ENCODE data around the gene MAGI1. TPM values are rescaled to one million over a fixed set of nuclear protein-coding genes. Genes with fewer than 3 reads are reported as not detected.

MAGI1 gene
- total RNA-seq, 1 donor from 2014 or later, result not detected

DNA sequence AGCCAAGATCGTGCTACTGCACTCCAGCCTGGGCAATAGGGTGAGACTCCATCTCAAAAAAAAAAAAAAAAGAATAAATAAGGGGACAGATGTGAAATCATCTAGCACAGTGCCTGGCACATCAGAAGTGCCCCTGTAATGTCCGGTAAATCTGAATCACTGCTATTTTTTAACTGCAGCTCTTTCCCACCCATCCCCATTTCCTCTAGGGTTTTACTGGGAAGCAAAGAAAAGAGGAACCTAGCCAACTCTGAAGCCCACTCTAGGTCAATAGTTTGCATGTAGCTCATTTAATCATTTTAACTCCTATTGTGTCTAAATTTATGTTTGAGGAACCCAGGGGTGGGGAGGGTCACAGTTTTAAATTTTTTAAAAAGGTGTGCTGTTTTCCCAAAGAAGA, 26.0 kb downstream of the MAGI1 start:
- ATAC-seq (ENCODE audit: low read depth), result no peak
- CTCF ChIA-PET, result no interaction called here

DNA sequence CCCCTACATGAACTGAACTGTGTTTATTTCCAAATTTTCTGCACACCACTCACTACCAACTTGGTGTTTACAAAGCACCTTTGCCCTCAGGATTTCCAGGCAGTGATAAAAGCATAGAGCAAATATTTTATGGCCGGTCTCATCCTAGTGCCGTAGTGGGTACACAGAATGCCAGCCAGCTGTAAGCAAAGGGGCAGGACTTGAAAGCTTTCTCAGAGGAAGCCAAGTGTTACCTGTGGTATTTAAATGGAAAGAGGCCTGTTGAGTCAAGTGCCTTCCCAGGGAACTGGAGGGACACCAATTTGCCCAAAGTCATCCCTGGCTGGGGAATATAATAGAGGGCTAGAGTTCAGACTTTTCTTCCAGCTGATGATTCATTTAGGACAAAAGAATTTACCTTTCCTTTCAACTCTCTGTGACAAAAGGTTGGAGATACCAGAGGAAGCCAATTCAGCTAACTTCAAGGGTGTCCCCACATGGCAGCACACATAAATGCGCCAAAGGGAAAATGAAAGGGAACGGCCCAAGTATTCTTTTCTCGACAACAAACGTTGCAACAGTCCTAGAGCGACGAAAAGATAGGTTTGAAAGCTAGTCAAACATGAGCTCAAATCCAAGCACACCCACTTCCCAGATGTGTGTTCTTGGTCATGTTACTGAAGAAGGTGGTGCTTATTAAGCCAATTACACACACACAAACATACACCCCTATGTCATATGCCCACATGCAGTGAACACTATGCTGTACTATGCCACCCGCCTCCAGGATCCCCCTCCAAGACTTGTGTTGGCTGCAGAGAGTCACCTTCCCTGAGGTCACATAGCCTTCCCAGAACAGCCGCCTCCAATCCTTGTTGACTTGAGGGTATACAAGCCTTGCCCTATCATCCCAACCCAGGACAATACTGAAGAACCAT, 27.7 kb downstream of the MAGI1 start:
- H3K4me1 Mint-ChIP-seq, result no peaks in the 10 kb centered on the region
- ATAC-seq (ENCODE audit: low read depth) (no peak), DNase-seq (no peak)
- POLR2A ChIA-PET, result no interaction called here
- no peaks in the 10 kb centered on the region for H3K9me3 Mint-ChIP-seq
- peaks cover 1% of the 10 kb centered on the region for H3K27me3 Mint-ChIP-seq
- H3K4me3 Mint-ChIP-seq, result no peak overlapping the region
- CTCF ChIA-PET, result no interaction called here
- H3K27ac Mint-ChIP-seq, result no peak overlapping the region
- intact Hi-C loops (cut with micrococcal nuclease), result no loop called here
- no peaks in the 10 kb centered on the region for H3K36me3 Mint-ChIP-seq (ENCODE audit: low read depth)
- TF ChIP-seq CTCF (IDR thresholded peaks at IDR 0.05), result no peak

More for the DNA sequence above, 26.0 kb downstream of the MAGI1 start:
- TF ChIP-seq CTCF (IDR thresholded peaks at IDR 0.05), result no peak
- intact Hi-C loops (cut with micrococcal nuclease), result no loop called here
- DNase-seq, result no peak
- Mint-ChIP-seq H3K36me3 (ENCODE audit: low read depth) (no peaks in the 10 kb centered on the region), H3K4me3 (no peak overlapping the region), H3K4me1 (no peaks in the 10 kb centered on the region), H3K27me3 (peaks cover 1% of the 10 kb centered on the region), H3K9me3 (no peaks in the 10 kb centered on the region), H3K27ac (no peak overlapping the region)
- POLR2A ChIA-PET, result no interaction called here

DNA sequence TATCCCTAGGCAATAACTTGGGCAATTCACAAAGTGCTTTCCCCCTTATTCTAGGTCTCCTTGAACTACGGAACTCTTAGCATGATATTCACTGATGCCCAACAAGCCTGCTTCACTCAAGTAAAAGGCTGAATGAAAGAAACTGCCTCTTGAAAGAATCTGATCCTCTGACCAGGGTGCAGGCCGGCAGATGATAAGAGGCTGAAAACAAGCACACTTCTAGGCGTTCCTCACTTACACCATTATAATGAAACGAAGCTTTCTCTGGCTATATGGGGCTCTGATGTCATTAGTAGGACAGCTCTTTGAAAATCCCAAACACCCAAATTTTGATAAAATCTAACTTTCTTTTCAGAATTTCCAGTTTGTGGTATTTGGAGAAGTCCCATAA, 28.4 kb downstream of the MAGI1 start:
- Mint-ChIP-seq H3K4me1 (no peaks in the 10 kb centered on the region), H3K9me3 (no peaks in the 10 kb centered on the region), H3K4me3 (no peak overlapping the region), H3K36me3 (ENCODE audit: low read depth) (no peaks in the 10 kb centered on the region), H3K27me3 (peaks cover 1% of the 10 kb centered on the region), H3K27ac (no peak overlapping the region)
- intact Hi-C loops (cut with micrococcal nuclease), result no loop called here
- ATAC-seq (ENCODE audit: low read depth) (no peak), DNase-seq (no peak)
- ChIA-PET POLR2A (no interaction called here), CTCF (no interaction called here)
- TF ChIP-seq CTCF (IDR thresholded peaks at IDR 0.05), result no peak

- Mint-ChIP-seq H3K27ac (no peak overlapping the region), H3K27me3 (peaks cover 1% of the 10 kb centered on the region), H3K4me3 (no peak overlapping the region), H3K4me1 (no peaks in the 10 kb centered on the region), H3K36me3 (ENCODE audit: low read depth) (no peaks in the 10 kb centered on the region), H3K9me3 (no peaks in the 10 kb centered on the region)
- no peak for ATAC-seq (ENCODE audit: low read depth)
- DNase-seq, result no peak
- TF ChIP-seq CTCF (IDR thresholded peaks at IDR 0.05), result no peak
- POLR2A ChIA-PET, result no interaction called here
- CTCF ChIA-PET, result no interaction called here
- intact Hi-C loops (cut with micrococcal nuclease), result no loop called here
Measured at GRCh38 chr3:66004244-66004643, 34.5 kb downstream of the MAGI1 start.

DNA sequence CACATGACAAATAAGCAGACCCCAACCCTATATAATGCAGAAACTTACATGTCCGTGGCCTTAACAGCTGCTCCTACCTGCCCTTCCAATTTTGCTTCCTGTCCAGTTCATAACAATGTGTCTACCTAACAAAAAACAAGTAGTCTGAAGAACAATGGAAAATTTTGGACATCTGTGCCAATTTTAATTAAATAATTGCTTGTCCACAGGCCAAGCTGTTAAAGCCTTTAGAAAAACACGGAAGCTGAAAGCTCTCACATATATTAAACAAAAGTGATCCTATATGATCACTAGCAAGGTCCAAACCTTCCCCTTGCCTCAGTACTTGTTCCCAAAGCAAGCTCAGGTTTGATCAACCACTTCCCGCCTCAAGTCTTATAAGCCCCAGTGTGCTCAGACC, 37.1 kb downstream of the MAGI1 start:
- ChIA-PET POLR2A (no interaction called here), CTCF (no interaction called here)
- DNase-seq, result no peak
- intact Hi-C loops (cut with micrococcal nuclease), result no loop called here
- no peak for TF ChIP-seq CTCF (IDR thresholded peaks at IDR 0.05)
- no peak for ATAC-seq (ENCODE audit: low read depth)
- Mint-ChIP-seq H3K27ac (no peak overlapping the region), H3K4me3 (no peak overlapping the region), H3K36me3 (ENCODE audit: low read depth) (no peaks in the 10 kb centered on the region), H3K4me1 (no peaks in the 10 kb centered on the region), H3K9me3 (no peaks in the 10 kb centered on the region), H3K27me3 (no peaks in the 10 kb centered on the region)

Measured in activated B cell treated with CpG ODN at 0.5 μM for 24 hours (primary cell).